ELR (cell line): ENCODE data around the gene ATP8A1.
A peak's percentile ranks its signal among the peaks of the same experiment; 100 is the strongest.

Experiments used
- DNase-seq: peaks from one replicate; pipeline ENCODE4 v3.0.0-alpha.2; 2015; ENCODE audit warnings: low read depth

The ATP8A1 gene

GRCh38 chr4:42568610-42569207 is 88.2 kb downstream of the ATP8A1 start:
- peak; percentile 60 for DNase-seq

- no peak for DNase-seq
Observed at GRCh38 chr4:42566835-42567234, 90.1 kb downstream of the ATP8A1 start.

- no peak for DNase-seq
Observed at GRCh38 chr4:42562016-42562415, 94.9 kb downstream of the ATP8A1 start.

GRCh38 chr4:42561031-42561430 is 95.9 kb downstream of the ATP8A1 start:
- DNase-seq, result no peak

GRCh38 chr4:42560467-42560861 is 96.4 kb downstream of the ATP8A1 start:
- no peak for DNase-seq

GRCh38 chr4:42558156-42558555 is 98.7 kb downstream of the ATP8A1 start:
- no peak for DNase-seq

- peak; percentile 1 for DNase-seq
Observed at GRCh38 chr4:42555828-42556227, 101.1 kb downstream of the ATP8A1 start.

- no peak for DNase-seq
Observed at GRCh38 chr4:42554072-42554471, 102.8 kb downstream of the ATP8A1 start.

GRCh38 chr4:42549896-42550295 is 107.0 kb downstream of the ATP8A1 start:
- DNase-seq, result no peak

- no peak for DNase-seq
Observed at GRCh38 chr4:42547805-42548204, 109.1 kb downstream of the ATP8A1 start.

- DNase-seq, result no peak
Observed at GRCh38 chr4:42543762-42544161, 113.1 kb downstream of the ATP8A1 start.

- no peak for DNase-seq
Observed at GRCh38 chr4:42543126-42543525, 113.8 kb downstream of the ATP8A1 start.

- DNase-seq, result no peak
Observed at GRCh38 chr4:42541647-42542046, 115.3 kb downstream of the ATP8A1 start.

- no peak for DNase-seq
Observed at GRCh38 chr4:42533042-42533441, 123.9 kb downstream of the ATP8A1 start.

- no peak for DNase-seq
Observed at GRCh38 chr4:42531341-42532030, 125.4 kb downstream of the ATP8A1 start.

GRCh38 chr4:42523066-42523718 is 133.7 kb downstream of the ATP8A1 start:
- DNase-seq, result no peak

GRCh38 chr4:42519803-42520417 is 137.0 kb downstream of the ATP8A1 start:
- DNase-seq, result peak; percentile 54

- no peak for DNase-seq
Observed at GRCh38 chr4:42515156-42515884, 141.6 kb downstream of the ATP8A1 start.

GRCh38 chr4:42513748-42514492 is 143.0 kb downstream of the ATP8A1 start:
- no peak for DNase-seq

- no peak for DNase-seq
Observed at GRCh38 chr4:42512226-42512625, 144.7 kb downstream of the ATP8A1 start.

GRCh38 chr4:42510225-42510624 is 146.7 kb downstream of the ATP8A1 start:
- no peak for DNase-seq
